Measurements from ENCODE around the gene KCNMB1.

GRCh38 chr5:170347022-170347567, 42.1 kb downstream of the KCNMB1 start:
- no peak for TF ChIP-seq EZH2phosphoT487 (conservative IDR thresholded peaks at IDR 0.05; ENCODE audit: low read length)
- TF ChIP-seq CTCF (IDR thresholded peaks at IDR 0.05; ENCODE audit: insufficient read depth, low read length, poor library complexity, severe bottlenecking), result no peak

Data from SU-DHL-6 (cell line).